Stomach smooth muscle (tissue), 2 donors: ENCODE measurements around the gene MT2A.

Experiments used
- H3K27ac ChIP-seq: one replicate; pipeline ENCODE4 v1.7.0; 2013; ENCODE audit warnings: mild to moderate bottlenecking, low read length, inconsistent platforms
- H3K27me3 ChIP-seq, 2 donors: one replicate each; pipeline ENCODE4 v1.7.0; 2013; ENCODE audit warnings: low read length in 2 of 2; ENCODE audit not compliant: insufficient read depth in 2 of 2, control insufficient read depth in 1 of 2
- H3K36me3 ChIP-seq, 2 donors: one replicate each; pipeline ENCODE4 v1.7.0; 2013; ENCODE audit warnings: low read length in 2 of 2; ENCODE audit not compliant: control insufficient read depth in 2 of 2, insufficient read depth in 2 of 2
- H3K4me1 ChIP-seq: one replicate; pipeline ENCODE4 v1.7.0; 2013; ENCODE audit warnings: low read length; ENCODE audit not compliant: control insufficient read depth, insufficient read depth
- H3K4me3 ChIP-seq, 2 donors: one replicate each; pipeline ENCODE4 v1.7.0; 2013; ENCODE audit warnings: low read length in 2 of 2
- H3K9ac ChIP-seq, 2 donors: one replicate each; pipeline ENCODE4 v1.7.0; 2013; ENCODE audit warnings: low read length in 2 of 2, mild to moderate bottlenecking in 1 of 2
- H3K9me3 ChIP-seq, 2 donors: one replicate each; pipeline ENCODE4 v1.7.0; 2013; ENCODE audit warnings: low read length in 2 of 2; ENCODE audit not compliant: control insufficient read depth in 2 of 2
- donor health status: healthy.
- donor health status: Pancreatic carcinoma.

MT2A gene

GRCh38 chr16:56630134-56630533 lies 21.8 kb downstream of the MT2A start:
- no peak overlapping the region for H3K9ac ChIP-seq
- no peak overlapping the region for H3K27ac ChIP-seq
- H3K4me1 ChIP-seq: peaks cover 28% of the 10 kb centered on the region
- no peaks in the 10 kb centered on the region for H3K36me3 ChIP-seq
- no peaks in the 10 kb centered on the region for H3K9me3 ChIP-seq
- peaks cover 3 to 6% of the 10 kb centered on the region in 2 donors for H3K27me3 ChIP-seq
- no peak overlapping the region for H3K4me3 ChIP-seq

- H3K4me1 ChIP-seq: peaks cover 25% of the 10 kb centered on the region
- H3K27me3 ChIP-seq: peaks cover 8 to 17% of the 10 kb centered on the region in 2 donors
- no peak overlapping the region for H3K27ac ChIP-seq
- H3K4me3 ChIP-seq: no peak overlapping the region
- no peak overlapping the region for H3K9ac ChIP-seq
- no peaks in the 10 kb centered on the region for H3K36me3 ChIP-seq
- H3K9me3 ChIP-seq: no peaks in the 10 kb centered on the region
Measured at GRCh38 chr16:56631197-56631596, 22.8 kb downstream of the MT2A start.

- Histone ChIP-seq H3K4me1 (peaks cover 19% of the 10 kb centered on the region), H3K9ac (peak overlapping the region; percentile 36 to 74), H3K4me3 (peak overlapping the region; percentile 73 to 78), H3K27ac (peak overlapping the region; percentile 69), H3K9me3 (no peaks in the 10 kb centered on the region), H3K36me3 (no peaks in the 10 kb centered on the region), H3K27me3 (peaks cover 13 to 22% of the 10 kb centered on the region in 2 donors)
Measured at GRCh38 chr16:56631832-56632155, 23.4 kb downstream of the MT2A start.

- Histone ChIP-seq H3K27ac (peak within 1 kb of the TSS; percentile 69), H3K9me3 (no peaks in the 10 kb centered on the region), H3K27me3 (peaks cover 13 to 26% of the 10 kb centered on the region in 2 donors), H3K4me3 (peak within 1 kb of the TSS; percentile 73 to 78), H3K36me3 (no peaks in the 10 kb centered on the region), H3K4me1 (peaks cover 15% of the 10 kb centered on the region), H3K9ac (peak within 1 kb of the TSS; percentile 36 to 78)
Measured at GRCh38 chr16:56632156-56632847, 23.9 kb downstream of the MT2A start, which contains the start of gene MT1M. TSS of gene MT1M (plus strand) at chr16:56632659. CDS start at chr16:56632732, 73 bp downstream.

- no peaks in the 10 kb centered on the region for H3K9me3 ChIP-seq
- no peaks in the 10 kb centered on the region for H3K36me3 ChIP-seq
- peak overlapping the region; percentile 36 to 78 for H3K9ac ChIP-seq
- peak overlapping the region; percentile 69 for H3K27ac ChIP-seq
- H3K4me3 ChIP-seq: peak overlapping the region; percentile 73 to 78
- peaks cover 17 to 32% of the 10 kb centered on the region in 2 donors for H3K27me3 ChIP-seq
- H3K4me1 ChIP-seq: peaks cover 15% of the 10 kb centered on the region
Measured at GRCh38 chr16:56632848-56633365, 24.5 kb downstream of the MT2A start.

- Histone ChIP-seq H3K36me3 (no peaks in the 10 kb centered on the region), H3K9me3 (no peaks in the 10 kb centered on the region), H3K4me1 (peaks cover 22% of the 10 kb centered on the region), H3K9ac (no peak overlapping the region), H3K27ac (no peak overlapping the region), H3K27me3 (peaks cover 19 to 38% of the 10 kb centered on the region in 2 donors), H3K4me3 (peak overlapping the region in 1 of 2 donors; percentile 78)
Measured at GRCh38 chr16:56633535-56633934, 25.2 kb downstream of the MT2A start.

- Histone ChIP-seq H3K27ac (no peak overlapping the region), H3K4me1 (peaks cover 24% of the 10 kb centered on the region), H3K9ac (no peak overlapping the region), H3K36me3 (no peaks in the 10 kb centered on the region), H3K9me3 (no peaks in the 10 kb centered on the region), H3K4me3 (peak overlapping the region; percentile 40 to 52), H3K27me3 (peaks cover 29 to 51% of the 10 kb centered on the region in 2 donors)
Measured at GRCh38 chr16:56634715-56635440, 26.5 kb downstream of the MT2A start.

GRCh38 chr16:56635441-56635967 lies 27.1 kb downstream of the MT2A start:
- no peak overlapping the region for H3K9ac ChIP-seq
- H3K27me3 ChIP-seq: peaks cover 30 to 54% of the 10 kb centered on the region in 2 donors
- peaks cover 24% of the 10 kb centered on the region for H3K4me1 ChIP-seq
- H3K36me3 ChIP-seq: no peaks in the 10 kb centered on the region
- H3K9me3 ChIP-seq: no peaks in the 10 kb centered on the region
- no peak overlapping the region for H3K27ac ChIP-seq
- peak overlapping the region; percentile 40 to 52 for H3K4me3 ChIP-seq

GRCh38 chr16:56636616-56637413 lies 28.4 kb downstream of the MT2A start:
- Histone ChIP-seq H3K4me1 (peaks cover 21% of the 10 kb centered on the region), H3K27ac (no peak overlapping the region), H3K27me3 (peaks cover 39 to 60% of the 10 kb centered on the region in 2 donors), H3K9ac (no peak overlapping the region), H3K4me3 (no peak overlapping the region), H3K9me3 (no peaks in the 10 kb centered on the region), H3K36me3 (no peaks in the 10 kb centered on the region)
